Naive thymus-derived CD4-positive, alpha-beta T cell (primary cell): ENCODE measurements around the gene PAGE4. TPM values are rescaled to one million over a fixed set of nuclear protein-coding genes. Genes with fewer than 3 reads are reported as not detected.

Experiments used
- ATAC-seq: fragments of 150-1000 bp; cut with Tn5 transposase; 2 replicates; pipeline ENCODE4 v1.10.0; 2021; ENCODE audit warnings: mild to moderate bottlenecking, moderate library complexity
- CTCF ChIA-PET: fragments of 350-600 bp; sonication (Branson Sonifier 250); formaldehyde crosslinking; loops from one replicate; lab custom pipeline; 2021; ENCODE audit warnings: antibody characterized with exemption; lab: Charles Lee
- POLR2A ChIA-PET: fragments of 350-600 bp; sonication (Branson Sonifier 250); formaldehyde crosslinking; loops from one replicate; lab custom pipeline; 2021; ENCODE audit warnings: antibody characterized with exemption, inconsistent platforms; lab: Charles Lee
- DNase-seq, 9 donors: peaks; one replicate each; pipeline versions ENCODE4 v3.0.0 to v3.0.0-alpha.2; 2020 to 2022; ENCODE audit warnings: mixed read lengths in 1 of 9
- H3K27ac ChIP-seq: one replicate; pipeline ENCODE4 v1.7.0; 2013; ENCODE audit warnings: mild to moderate bottlenecking, low read depth, low read length, moderate library complexity
- H3K27me3 ChIP-seq, 2 donors: one replicate each; pipeline ENCODE4 v1.7.0; 2013; ENCODE audit warnings: low read length in 2 of 2, mild to moderate bottlenecking in 2 of 2, moderate library complexity in 2 of 2; ENCODE audit not compliant: control insufficient read depth in 2 of 2, insufficient read depth in 2 of 2
- H3K36me3 ChIP-seq, 3 experiments: 1 replicate in 2 of 3; 2 replicates in 1 of 3; pipeline ENCODE4 v1.7.0; 2013; ENCODE audit warnings: low read length in 3 of 3, mild to moderate bottlenecking in 3 of 3, moderate library complexity in 1 of 3; ENCODE audit not compliant: insufficient read depth in 3 of 3, control insufficient read depth in 2 of 3
- H3K4me1 ChIP-seq, 2 donors: one replicate each; pipeline ENCODE4 v1.7.0; 2013; ENCODE audit warnings: low read length in 2 of 2, mild to moderate bottlenecking in 2 of 2, moderate library complexity in 1 of 2; ENCODE audit not compliant: control insufficient read depth in 2 of 2, insufficient read depth in 2 of 2
- H3K4me3 ChIP-seq: 2 replicates; pipeline ENCODE4 v1.7.0; 2013; ENCODE audit warnings: mild to moderate bottlenecking, low read length
- H3K9me3 ChIP-seq, 3 experiments: 1 replicate in 2 of 3; 2 replicates in 1 of 3; pipeline ENCODE4 v1.7.0; 2013; ENCODE audit warnings: low read length in 3 of 3; ENCODE audit not compliant: control insufficient read depth in 2 of 3
- H3K27ac Mint-ChIP-seq, 9 donors: one replicate each; pipeline ENCODE4 v1.8.0; 2020 to 2022; ENCODE audit warnings: mixed read lengths in 9 of 9, mild to moderate bottlenecking in 8 of 9, moderate library complexity in 5 of 9, inconsistent platforms in 2 of 9
- H3K27me3 Mint-ChIP-seq, 5 donors: one replicate each; pipeline ENCODE4 v1.8.0; 2021 to 2022; ENCODE audit warnings: mixed read lengths in 5 of 5, mild to moderate bottlenecking in 1 of 5
- H3K36me3 Mint-ChIP-seq, 5 donors: one replicate each; pipeline ENCODE4 v1.8.0; 2020 to 2022; ENCODE audit warnings: mixed read lengths in 5 of 5, mild to moderate bottlenecking in 3 of 5, inconsistent platforms in 1 of 5
- H3K4me1 Mint-ChIP-seq, 7 donors: one replicate each; pipeline ENCODE4 v1.8.0; 2020 to 2022; ENCODE audit warnings: mixed read lengths in 7 of 7, mild to moderate bottlenecking in 3 of 7, inconsistent platforms in 1 of 7
- H3K4me3 Mint-ChIP-seq, 10 donors: one replicate each; pipeline ENCODE4 v1.8.0; 2020 to 2022; ENCODE audit warnings: mild to moderate bottlenecking in 10 of 10, mixed read lengths in 10 of 10, moderate library complexity in 6 of 10, inconsistent platforms in 2 of 10
- H3K9me3 Mint-ChIP-seq, 11 donors: one replicate each; pipeline ENCODE4 v1.8.0; 2020 to 2022; ENCODE audit warnings: mixed read lengths in 11 of 11, mild to moderate bottlenecking in 4 of 11, inconsistent platforms in 1 of 11, moderate library complexity in 1 of 11
- intact Hi-C, 2 donors: fragments of 100-400 bp; cut with micrococcal nuclease; formaldehyde crosslinking; loops; one replicate each; pipeline ENCODE4 v1.15.1; 2023
- polyA plus RNA-seq, 2 donors: library from polyadenylated mRNA; unstranded; fragments of 300-500 nt; fragmentation: Illumina TruSeq; gene quantifications; one replicate each; pipeline ENCODE4 v1.2.3, GENCODE V29; 2021
- total RNA-seq, 6 experiments: library from RNA in 5 of 6; stranded (reverse) in 5 of 6; gene quantifications; 1 replicate in 5 of 6; 2 replicates in 1 of 6; pipeline ENCODE4 v1.2.3 and lab custom pipeline; 2021 to 2026

PAGE4 gene
- total and polyA plus RNA-seq, 7 experiments from 2014 or later = not detected

- peak overlapping the region; percentile 40 to 89 (median 72) for H3K27ac Mint-ChIP-seq
- Histone ChIP-seq H3K4me3 (peak overlapping the region; percentile 51), H3K4me1 (peaks cover 10 to 19% of the 10 kb centered on the region in 2 donors), H3K36me3 (no peaks in the 10 kb centered on the region), H3K27me3 (no peaks in the 10 kb centered on the region), H3K9me3 (no peaks in the 10 kb centered on the region), H3K27ac (peak overlapping the region; percentile 65)
- DNase-seq (peak in 2 of 9 donors; percentile 8 to 14), ATAC-seq (peak; percentile 13)
- no peaks in the 10 kb centered on the region for H3K9me3 Mint-ChIP-seq
- peaks cover 0 to 5% (median 0%) of the 10 kb centered on the region in 5 donors for H3K36me3 Mint-ChIP-seq
- no peaks in the 10 kb centered on the region for H3K27me3 Mint-ChIP-seq
- H3K4me1 Mint-ChIP-seq = peaks cover 7 to 51% (median 41%) of the 10 kb centered on the region in 7 donors
- peak overlapping the region; percentile 81 to 91 (median 86) for H3K4me3 Mint-ChIP-seq
- CTCF ChIA-PET = interaction anchor here (0.9 to 1.3 kb wide), 2 partner anchors 37 to 42 kb away, joined by 3 to 5 read pairs; partner anchors contain the start of gene CLCN5
- intact Hi-C loops = loop anchor here (1.0 to 10.0 kb wide), 8 partner anchors 43 to 1518 kb away; partner anchors contain the start of genes CLCN5 (in 2 of the 2), CCNB3 (in 1 of the 2), MAGIX (in 1 of the 2) and PPP1R3F (in 1 of the 2)
- POLR2A ChIA-PET = no interaction called here
Observed at GRCh38 chrX:49879656-49880277, 50.7 kb downstream of the PAGE4 start.

- Histone ChIP-seq H3K9me3 (no peaks in the 10 kb centered on the region), H3K4me3 (no peak overlapping the region), H3K27ac (peak overlapping the region; percentile 65), H3K4me1 (peaks cover 10 to 19% of the 10 kb centered on the region in 2 donors), H3K27me3 (no peaks in the 10 kb centered on the region), H3K36me3 (no peaks in the 10 kb centered on the region)
- CTCF ChIA-PET = no interaction called here
- Mint-ChIP-seq H3K4me3 (peak overlapping the region in 9 of 10 donors; percentile 57 to 91 (median 86)), H3K4me1 (peaks cover 7 to 51% (median 41%) of the 10 kb centered on the region in 7 donors), H3K36me3 (peaks cover 0 to 5% (median 0%) of the 10 kb centered on the region in 5 donors), H3K27ac (peak overlapping the region in 1 of 9 donors; percentile 32), H3K27me3 (no peaks in the 10 kb centered on the region), H3K9me3 (no peaks in the 10 kb centered on the region)
- POLR2A ChIA-PET = no interaction called here
- no peak for DNase-seq
- no peak for ATAC-seq
- intact Hi-C loops = loop anchor here in 1 of 2 donors (10.0 kb wide), 1 partner anchor 704 kb away; no protein-coding TSS in a partner anchor
Observed at GRCh38 chrX:49880668-49881067, 51.6 kb downstream of the PAGE4 start.

Other genes starting within 250 kb of the PAGE4 start
- gene GAGE12H, start 249.4 kb upstream of the PAGE4 start, total RNA-seq = not detected
- not detected for gene GAGE12H, start 249.4 kb upstream of the PAGE4 start, polyA plus RNA-seq
- gene GAGE2A, start 239.8 kb upstream of the PAGE4 start, total RNA-seq = not detected
- not detected for gene GAGE2A, start 239.8 kb upstream of the PAGE4 start, polyA plus RNA-seq
- gene GAGE1, start 230.3 kb upstream of the PAGE4 start, total RNA-seq = not detected
- gene GAGE1, start 230.3 kb upstream of the PAGE4 start, polyA plus RNA-seq = not detected
- gene PAGE1, start 133.3 kb upstream of the PAGE4 start, total RNA-seq = not detected
- gene PAGE1, start 133.3 kb upstream of the PAGE4 start, polyA plus RNA-seq = not detected
- gene USP27X, start 50.2 kb downstream of the PAGE4 start, total RNA-seq = 1 to 10 TPM; 1.8 to 9.4 (median 3.8) TPM
- 1 to 10 TPM in 1 of 2 donors, under 1 TPM in 1; 0.97 to 1.2 TPM for gene USP27X, start 50.2 kb downstream of the PAGE4 start, polyA plus RNA-seq
- gene CLCN5, start 93.3 kb downstream of the PAGE4 start, total RNA-seq = 1 to 10 TPM; 2.8 to 3.9 (median 3.8) TPM
- gene CLCN5, start 93.3 kb downstream of the PAGE4 start, polyA plus RNA-seq = 1 to 10 TPM in 1 of 2 donors, under 1 TPM in 1; 0.50 to 1.3 TPM